ENCODE data around the gene PROZ.

DNA sequence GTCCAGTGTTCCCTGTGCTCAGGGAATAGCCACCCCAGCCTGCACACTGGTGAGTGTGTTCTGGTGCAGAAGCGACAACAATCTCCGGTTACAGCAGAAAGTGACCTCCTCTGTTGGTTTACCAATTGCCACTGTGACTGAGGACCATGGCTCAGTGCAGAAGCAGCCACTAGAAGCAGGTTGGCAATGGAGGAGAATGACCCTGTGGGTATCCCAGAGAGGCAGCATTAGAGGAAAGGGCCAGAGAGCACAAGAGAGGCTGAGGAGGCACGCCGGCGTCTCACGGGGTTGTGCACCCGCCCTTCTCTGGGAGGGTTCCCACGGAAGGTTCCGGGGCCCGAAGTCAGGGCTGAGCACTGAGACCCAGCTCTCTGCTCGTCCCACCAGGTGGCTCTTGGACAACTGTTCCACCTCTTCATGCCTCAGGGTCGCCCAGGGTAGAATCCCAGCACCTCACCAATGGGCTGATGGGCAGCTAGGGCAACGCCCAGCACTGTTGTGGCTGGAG is 14.0 kb downstream of the PROZ start:
- TF ChIP-seq UBTF (IDR thresholded peaks at IDR 0.05; ENCODE audit: borderline replicate concordance in 1 of 2, low read depth in 2 of 2, low read length in 2 of 2) (no peak), TEAD4 (IDR thresholded peaks at IDR 0.05; ENCODE audit: low read length) (no peak), TEAD4 (CRISPR knock-in tag; IDR thresholded peaks at IDR 0.05; ENCODE audit: borderline replicate concordance) (no peak), JUN (IDR thresholded peaks at IDR 0.05; ENCODE audit: borderline replicate concordance, low read depth, low read length) (no peak), JUN (CRISPR knock-in tag; IDR thresholded peaks at IDR 0.05; ENCODE audit: borderline replicate concordance) (no peak), JUND (IDR thresholded peaks at IDR 0.05; ENCODE audit: borderline replicate concordance, low read depth, low read length) (no peak), JUND (tag; IDR thresholded peaks at IDR 0.05; ENCODE audit: borderline replicate concordance, low read depth, low read length) (no peak), ZBED1 (IDR thresholded peaks at IDR 0.05) (no peak), CREB1 (IDR thresholded peaks at IDR 0.05) (no peak), CREB1 (CRISPR knock-in tag; IDR thresholded peaks at IDR 0.05) (no peak), ZNF282 (CRISPR knock-in tag; IDR thresholded peaks at IDR 0.05) (no peak)
- TF ChIP-seq, protein P1, sequence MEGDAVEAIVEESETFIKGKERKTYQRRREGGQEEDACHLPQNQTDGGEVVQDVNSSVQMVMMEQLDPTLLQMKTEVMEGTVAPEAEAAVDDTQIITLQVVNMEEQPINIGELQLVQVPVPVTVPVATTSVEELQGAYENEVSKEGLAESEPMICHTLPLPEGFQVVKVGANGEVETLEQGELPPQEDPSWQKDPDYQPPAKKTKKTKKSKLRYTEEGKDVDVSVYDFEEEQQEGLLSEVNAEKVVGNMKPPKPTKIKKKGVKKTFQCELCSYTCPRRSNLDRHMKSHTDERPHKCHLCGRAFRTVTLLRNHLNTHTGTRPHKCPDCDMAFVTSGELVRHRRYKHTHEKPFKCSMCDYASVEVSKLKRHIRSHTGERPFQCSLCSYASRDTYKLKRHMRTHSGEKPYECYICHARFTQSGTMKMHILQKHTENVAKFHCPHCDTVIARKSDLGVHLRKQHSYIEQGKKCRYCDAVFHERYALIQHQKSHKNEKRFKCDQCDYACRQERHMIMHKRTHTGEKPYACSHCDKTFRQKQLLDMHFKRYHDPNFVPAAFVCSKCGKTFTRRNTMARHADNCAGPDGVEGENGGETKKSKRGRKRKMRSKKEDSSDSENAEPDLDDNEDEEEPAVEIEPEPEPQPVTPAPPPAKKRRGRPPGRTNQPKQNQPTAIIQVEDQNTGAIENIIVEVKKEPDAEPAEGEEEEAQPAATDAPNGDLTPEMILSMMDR (IDR thresholded peaks at IDR 0.05 in 2 of 3, conservative IDR thresholded peaks at IDR 0.05 in 1 of 3; ENCODE audit: insufficient read depth in 2 of 3, low read depth in 1 of 3, low read length in 3 of 3) = no peak
- TF ChIP-seq, protein P2, sequence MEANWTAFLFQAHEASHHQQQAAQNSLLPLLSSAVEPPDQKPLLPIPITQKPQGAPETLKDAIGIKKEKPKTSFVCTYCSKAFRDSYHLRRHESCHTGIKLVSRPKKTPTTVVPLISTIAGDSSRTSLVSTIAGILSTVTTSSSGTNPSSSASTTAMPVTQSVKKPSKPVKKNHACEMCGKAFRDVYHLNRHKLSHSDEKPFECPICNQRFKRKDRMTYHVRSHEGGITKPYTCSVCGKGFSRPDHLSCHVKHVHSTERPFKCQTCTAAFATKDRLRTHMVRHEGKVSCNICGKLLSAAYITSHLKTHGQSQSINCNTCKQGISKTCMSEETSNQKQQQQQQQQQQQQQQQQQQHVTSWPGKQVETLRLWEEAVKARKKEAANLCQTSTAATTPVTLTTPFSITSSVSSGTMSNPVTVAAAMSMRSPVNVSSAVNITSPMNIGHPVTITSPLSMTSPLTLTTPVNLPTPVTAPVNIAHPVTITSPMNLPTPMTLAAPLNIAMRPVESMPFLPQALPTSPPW (CRISPR knock-in tag; IDR thresholded peaks at IDR 0.05) = no peak
- TF ChIP-seq, protein P3, sequence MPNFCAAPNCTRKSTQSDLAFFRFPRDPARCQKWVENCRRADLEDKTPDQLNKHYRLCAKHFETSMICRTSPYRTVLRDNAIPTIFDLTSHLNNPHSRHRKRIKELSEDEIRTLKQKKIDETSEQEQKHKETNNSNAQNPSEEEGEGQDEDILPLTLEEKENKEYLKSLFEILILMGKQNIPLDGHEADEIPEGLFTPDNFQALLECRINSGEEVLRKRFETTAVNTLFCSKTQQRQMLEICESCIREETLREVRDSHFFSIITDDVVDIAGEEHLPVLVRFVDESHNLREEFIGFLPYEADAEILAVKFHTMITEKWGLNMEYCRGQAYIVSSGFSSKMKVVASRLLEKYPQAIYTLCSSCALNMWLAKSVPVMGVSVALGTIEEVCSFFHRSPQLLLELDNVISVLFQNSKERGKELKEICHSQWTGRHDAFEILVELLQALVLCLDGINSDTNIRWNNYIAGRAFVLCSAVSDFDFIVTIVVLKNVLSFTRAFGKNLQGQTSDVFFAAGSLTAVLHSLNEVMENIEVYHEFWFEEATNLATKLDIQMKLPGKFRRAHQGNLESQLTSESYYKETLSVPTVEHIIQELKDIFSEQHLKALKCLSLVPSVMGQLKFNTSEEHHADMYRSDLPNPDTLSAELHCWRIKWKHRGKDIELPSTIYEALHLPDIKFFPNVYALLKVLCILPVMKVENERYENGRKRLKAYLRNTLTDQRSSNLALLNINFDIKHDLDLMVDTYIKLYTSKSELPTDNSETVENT (CRISPR knock-in tag; IDR thresholded peaks at IDR 0.05) = no peak

All from K562 (cell line).